Astrocyte of the spinal cord (primary cell): ENCODE data around the gene ATG7.
A peak's percentile ranks its signal among the peaks of the same experiment; 100 is the strongest.

Experiments
- DNase-seq: peaks from one replicate; pipeline ENCODE4 v3.0.0; 2011; ENCODE audit warnings: low read depth, low spot score
- H3K4me3 ChIP-seq: 2 replicates; pipeline ENCODE4 v1.5.1; 2011; ENCODE audit warnings: low read depth, mild to moderate bottlenecking, low read length, moderate library complexity
- in situ Hi-C: cut with HindIII; loops from 2 replicates; pipeline ENCODE4 v1.10.0; 2017; ENCODE audit warnings: low sequenced_read_pairs
- TF ChIP-seq, protein P1 (sequence below): IDR thresholded peaks from 2 replicates; pipeline ENCODE4 v1.5.1; 2012; ENCODE audit warnings: low read depth, mild to moderate bottlenecking, low read length, inconsistent platforms

ATG7 gene

DNA sequence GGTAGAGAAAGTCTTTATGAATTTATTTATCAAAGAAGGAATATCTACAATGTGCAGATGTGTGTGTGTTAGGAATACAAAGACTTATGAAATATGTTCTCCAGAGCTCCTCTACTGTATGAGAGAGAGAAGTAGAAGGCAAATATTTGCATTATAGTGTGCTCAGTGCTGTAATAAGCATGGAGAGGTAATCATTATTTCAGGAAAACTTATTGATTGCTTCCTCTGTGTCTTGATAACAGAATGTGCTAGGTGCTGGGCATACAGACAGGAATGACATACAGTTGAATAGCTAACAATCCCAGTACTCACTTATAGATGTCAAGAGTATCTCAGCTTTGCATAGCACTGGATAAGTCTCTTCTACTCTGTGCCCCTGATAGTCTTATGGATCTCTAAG lies 30.2 kb downstream of the ATG7 start:
- no peak for DNase-seq
- in situ Hi-C loops = no loop called here

DNA sequence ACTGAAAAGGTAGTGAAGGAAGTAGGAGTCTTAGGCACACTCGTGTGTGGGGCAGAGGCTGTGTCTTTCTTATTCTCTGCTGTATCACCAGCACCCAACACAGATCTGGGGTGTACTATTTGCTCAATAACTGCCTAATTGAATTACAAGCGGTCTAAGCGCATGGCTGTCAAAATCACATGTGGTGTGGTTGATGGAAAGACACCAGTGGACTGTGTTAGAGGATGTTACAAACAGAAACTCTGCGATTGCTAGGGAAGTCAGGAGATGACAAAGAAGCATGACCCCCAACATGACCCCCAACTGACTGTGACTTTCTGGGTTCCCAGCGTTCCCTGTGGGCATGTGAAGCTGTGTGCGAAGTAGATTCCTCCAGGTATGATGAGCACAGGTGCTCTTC lies 32.0 kb downstream of the ATG7 start:
- DNase-seq = no peak
- in situ Hi-C loops = no loop called here
- TF ChIP-seq, protein P1, sequence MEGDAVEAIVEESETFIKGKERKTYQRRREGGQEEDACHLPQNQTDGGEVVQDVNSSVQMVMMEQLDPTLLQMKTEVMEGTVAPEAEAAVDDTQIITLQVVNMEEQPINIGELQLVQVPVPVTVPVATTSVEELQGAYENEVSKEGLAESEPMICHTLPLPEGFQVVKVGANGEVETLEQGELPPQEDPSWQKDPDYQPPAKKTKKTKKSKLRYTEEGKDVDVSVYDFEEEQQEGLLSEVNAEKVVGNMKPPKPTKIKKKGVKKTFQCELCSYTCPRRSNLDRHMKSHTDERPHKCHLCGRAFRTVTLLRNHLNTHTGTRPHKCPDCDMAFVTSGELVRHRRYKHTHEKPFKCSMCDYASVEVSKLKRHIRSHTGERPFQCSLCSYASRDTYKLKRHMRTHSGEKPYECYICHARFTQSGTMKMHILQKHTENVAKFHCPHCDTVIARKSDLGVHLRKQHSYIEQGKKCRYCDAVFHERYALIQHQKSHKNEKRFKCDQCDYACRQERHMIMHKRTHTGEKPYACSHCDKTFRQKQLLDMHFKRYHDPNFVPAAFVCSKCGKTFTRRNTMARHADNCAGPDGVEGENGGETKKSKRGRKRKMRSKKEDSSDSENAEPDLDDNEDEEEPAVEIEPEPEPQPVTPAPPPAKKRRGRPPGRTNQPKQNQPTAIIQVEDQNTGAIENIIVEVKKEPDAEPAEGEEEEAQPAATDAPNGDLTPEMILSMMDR = no peak
- no peak overlapping the region for H3K4me3 ChIP-seq

More for the DNA sequence above, 30.2 kb downstream of the ATG7 start:
- no peak overlapping the region for H3K4me3 ChIP-seq
- TF ChIP-seq, protein P1 = no peak

DNA sequence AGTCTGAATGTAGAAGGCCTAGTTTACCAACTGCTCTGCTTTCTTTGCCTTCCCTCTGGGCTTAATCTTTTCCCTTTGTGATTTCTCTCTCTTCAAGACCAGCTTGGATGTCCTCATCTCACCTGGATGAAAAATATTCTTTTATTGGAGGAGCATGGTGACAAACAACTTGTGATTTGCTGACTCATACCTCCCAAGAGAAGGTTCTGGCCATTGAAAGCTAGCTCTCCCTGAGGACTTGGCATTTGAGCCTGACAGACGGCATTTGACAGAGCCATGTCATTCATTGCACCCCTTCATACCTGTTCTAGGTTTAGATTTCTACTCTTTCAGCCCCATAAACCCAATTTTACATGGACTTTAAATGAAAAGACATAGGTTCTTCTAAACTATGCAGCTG lies 33.3 kb downstream of the ATG7 start:
- no peak for DNase-seq
- in situ Hi-C loops = no loop called here
- TF ChIP-seq, protein P1 = no peak
- H3K4me3 ChIP-seq = no peak overlapping the region

DNA sequence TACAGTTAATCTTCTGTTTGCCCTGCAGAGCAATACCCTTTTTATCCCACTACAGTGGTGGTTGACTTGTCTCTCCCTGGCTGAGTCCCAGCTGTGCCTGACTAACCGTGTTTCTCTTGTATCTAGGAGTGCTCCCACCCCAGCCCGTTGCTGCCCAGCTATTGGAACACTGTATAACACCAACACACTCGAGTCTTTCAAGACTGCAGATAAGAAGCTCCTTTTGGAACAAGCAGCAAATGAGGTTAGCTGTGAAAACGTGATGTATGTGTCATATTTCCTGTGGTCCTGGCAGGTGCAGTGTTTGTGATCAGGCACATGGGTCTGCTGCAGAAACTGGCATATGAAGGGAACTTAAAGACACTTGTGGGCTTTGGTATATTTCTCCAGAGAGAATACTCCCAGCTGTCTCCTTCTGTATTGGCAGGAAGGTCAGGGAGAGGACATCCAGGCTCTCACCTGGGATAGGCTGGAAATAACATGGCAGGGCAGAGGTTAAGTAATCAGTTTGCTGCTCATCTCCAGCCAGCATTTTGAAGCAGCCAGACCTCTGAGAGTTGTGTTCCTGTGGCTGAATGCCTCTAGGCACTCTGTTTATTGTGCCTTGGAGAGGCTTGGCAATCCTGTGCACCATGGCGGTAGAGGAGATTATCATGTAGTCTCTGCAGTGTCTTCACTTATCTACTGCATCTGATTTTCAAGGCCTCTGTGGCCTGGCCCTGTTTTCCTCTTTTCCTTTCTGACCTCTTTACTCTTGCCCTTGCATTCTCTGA lies 34.8 kb downstream of the ATG7 start:
- TF ChIP-seq, protein P1 = no peak
- in situ Hi-C loops = no loop called here
- H3K4me3 ChIP-seq = no peak overlapping the region
- peak; percentile 37 for DNase-seq

DNA sequence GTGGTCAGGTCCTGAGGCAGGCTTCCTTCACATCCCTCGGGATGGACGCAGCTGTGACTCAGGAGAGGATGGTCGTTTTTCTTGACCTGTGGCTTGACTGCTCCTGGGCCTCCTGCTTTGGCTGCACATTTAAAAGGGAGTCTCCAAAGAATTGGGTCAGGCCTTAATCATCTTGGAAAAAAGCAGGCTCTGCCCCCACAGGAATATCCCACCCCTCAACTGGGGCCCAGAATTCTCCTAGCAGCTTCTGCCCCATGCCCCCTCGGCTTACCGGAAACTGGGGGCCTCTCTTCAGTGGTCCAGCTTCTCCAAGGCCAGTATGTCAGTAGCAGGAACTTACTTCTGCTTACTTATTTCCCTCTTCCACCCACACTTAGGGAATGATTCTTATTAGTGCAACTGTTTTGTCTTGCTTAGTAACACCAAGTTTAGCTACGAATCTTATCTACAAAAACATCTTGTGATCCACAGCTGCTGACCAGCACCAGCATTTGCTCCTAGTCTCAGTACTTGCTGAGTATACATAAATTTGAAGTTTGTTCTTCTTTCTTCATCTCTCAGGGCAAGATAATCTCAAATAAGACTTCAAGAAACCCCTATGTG lies 35.7 kb downstream of the ATG7 start:
- TF ChIP-seq, protein P1 = no peak
- no peak for DNase-seq
- in situ Hi-C loops = no loop called here
- no peak overlapping the region for H3K4me3 ChIP-seq

DNA sequence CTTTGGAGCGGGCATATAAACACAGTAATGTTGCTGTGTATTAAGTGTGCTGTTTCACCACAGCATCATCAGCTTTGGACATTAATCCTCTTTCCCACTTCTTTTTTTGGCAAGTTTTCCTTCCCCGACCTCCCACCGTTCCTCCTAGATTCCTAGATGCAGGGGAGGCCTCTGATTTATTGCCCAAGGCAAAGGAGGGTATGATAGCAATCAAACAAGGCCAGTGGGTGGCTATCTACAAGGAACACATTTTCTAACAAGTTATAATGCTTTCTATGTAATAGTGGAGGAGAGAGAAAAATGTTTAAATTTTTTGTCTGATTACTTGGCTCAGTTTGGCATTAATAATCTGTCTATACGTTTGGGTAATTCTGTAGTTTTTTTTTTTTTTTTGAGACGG lies 38.1 kb downstream of the ATG7 start:
- TF ChIP-seq, protein P1 = no peak
- DNase-seq = no peak
- no peak overlapping the region for H3K4me3 ChIP-seq
- in situ Hi-C loops = no loop called here
